ENCODE measurements around the gene PTGFRN.
A peak's percentile ranks its signal among the peaks of the same experiment; 100 is the strongest.
"Not testable (repeated sequence)": the region's sequence is repeated elsewhere in the genome, so short reads cannot be mapped to it uniquely, and the experiment has no call there.

PTGFRN gene

GRCh38 chr1:116875946-116876345 is 33.8 kb upstream of the PTGFRN start:
- H3K9ac ChIP-seq (ENCODE audit: low read depth, low read length); H3K27me3 ChIP-seq (ENCODE audit: insufficient read depth, low read length); H3K36me3 ChIP-seq (ENCODE audit: insufficient read depth, low read depth, low read length); H3K4me3 ChIP-seq (ENCODE audit: low read length); H3K9me3 ChIP-seq (ENCODE audit: insufficient read depth, low read depth, low read length); H3K27ac ChIP-seq (ENCODE audit: low read length): not testable (repeated sequence)
- peaks cover 27% of the 10 kb centered on the region for H3K4me1 ChIP-seq (ENCODE audit: insufficient read depth, low read length)

- H3K9ac ChIP-seq (ENCODE audit: low read depth, low read length): no peak overlapping the region
- H3K9me3 ChIP-seq (ENCODE audit: insufficient read depth, low read depth, low read length): no peaks in the 10 kb centered on the region
- peaks cover 27% of the 10 kb centered on the region for H3K4me1 ChIP-seq (ENCODE audit: insufficient read depth, low read length)
- no peak overlapping the region for H3K27ac ChIP-seq (ENCODE audit: low read length)
- no peaks in the 10 kb centered on the region for H3K27me3 ChIP-seq (ENCODE audit: insufficient read depth, low read length)
- H3K36me3 ChIP-seq (ENCODE audit: insufficient read depth, low read depth, low read length): no peaks in the 10 kb centered on the region
- no peak overlapping the region for H3K4me3 ChIP-seq (ENCODE audit: low read length)
These were observed 32.4 kb upstream of the PTGFRN start for GRCh38 chr1:116877141-116877818.

GRCh38 chr1:116878804-116879477 is 30.8 kb upstream of the PTGFRN start:
- Histone ChIP-seq H3K4me3 (ENCODE audit: low read length) (peak overlapping the region; percentile 55), H3K4me1 (ENCODE audit: insufficient read depth, low read length) (peaks cover 27% of the 10 kb centered on the region), H3K9me3 (ENCODE audit: insufficient read depth, low read depth, low read length) (no peaks in the 10 kb centered on the region), H3K36me3 (ENCODE audit: insufficient read depth, low read depth, low read length) (no peaks in the 10 kb centered on the region), H3K9ac (ENCODE audit: low read depth, low read length) (peak overlapping the region; percentile 54), H3K27me3 (ENCODE audit: insufficient read depth, low read length) (no peaks in the 10 kb centered on the region), H3K27ac (ENCODE audit: low read length) (peak overlapping the region; percentile 29)

- peaks cover 27% of the 10 kb centered on the region for H3K4me1 ChIP-seq (ENCODE audit: insufficient read depth, low read length)
- peak overlapping the region; percentile 54 for H3K9ac ChIP-seq (ENCODE audit: low read depth, low read length)
- no peaks in the 10 kb centered on the region for H3K9me3 ChIP-seq (ENCODE audit: insufficient read depth, low read depth, low read length)
- H3K27me3 ChIP-seq (ENCODE audit: insufficient read depth, low read length): no peaks in the 10 kb centered on the region
- H3K36me3 ChIP-seq (ENCODE audit: insufficient read depth, low read depth, low read length): no peaks in the 10 kb centered on the region
- no peak overlapping the region for H3K4me3 ChIP-seq (ENCODE audit: low read length)
- H3K27ac ChIP-seq (ENCODE audit: low read length): peak overlapping the region; percentile 18
These were observed 30.1 kb upstream of the PTGFRN start for GRCh38 chr1:116879478-116880133.

DNA sequence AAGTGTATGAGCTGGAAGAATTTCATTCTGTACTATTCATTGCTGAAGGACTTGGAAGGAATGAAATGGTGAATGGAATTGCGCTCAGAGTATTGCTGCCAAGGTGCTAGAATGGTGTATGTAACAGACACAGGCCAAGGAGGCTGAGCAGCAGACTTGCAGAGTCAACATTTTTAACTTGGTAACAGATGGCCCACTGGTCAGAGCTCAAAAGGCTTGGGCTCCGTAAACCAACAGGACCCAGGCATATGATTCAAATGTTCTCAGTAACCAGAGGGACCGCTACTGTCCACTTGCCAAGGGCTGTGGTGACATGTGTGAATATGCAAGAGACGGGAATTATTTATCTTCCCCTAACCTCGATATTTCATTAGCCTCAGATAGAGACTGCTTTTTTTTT is 28.8 kb upstream of the PTGFRN start:
- Histone ChIP-seq H3K4me1 (ENCODE audit: insufficient read depth, low read length) (peaks cover 27% of the 10 kb centered on the region), H3K9ac (ENCODE audit: low read depth, low read length) (no peak overlapping the region), H3K36me3 (ENCODE audit: insufficient read depth, low read depth, low read length) (no peaks in the 10 kb centered on the region), H3K27ac (ENCODE audit: low read length) (no peak overlapping the region), H3K9me3 (ENCODE audit: insufficient read depth, low read depth, low read length) (no peaks in the 10 kb centered on the region), H3K4me3 (ENCODE audit: low read length) (no peak overlapping the region), H3K27me3 (ENCODE audit: insufficient read depth, low read length) (no peaks in the 10 kb centered on the region)

GRCh38 chr1:116881879-116882520 is 27.7 kb upstream of the PTGFRN start:
- Histone ChIP-seq H3K27me3 (ENCODE audit: insufficient read depth, low read length) (no peaks in the 10 kb centered on the region), H3K9me3 (ENCODE audit: insufficient read depth, low read depth, low read length) (no peaks in the 10 kb centered on the region), H3K36me3 (ENCODE audit: insufficient read depth, low read depth, low read length) (no peaks in the 10 kb centered on the region), H3K4me1 (ENCODE audit: insufficient read depth, low read length) (peaks cover 27% of the 10 kb centered on the region), H3K4me3 (ENCODE audit: low read length) (no peak overlapping the region), H3K27ac (ENCODE audit: low read length) (no peak overlapping the region), H3K9ac (ENCODE audit: low read depth, low read length) (no peak overlapping the region)

DNA sequence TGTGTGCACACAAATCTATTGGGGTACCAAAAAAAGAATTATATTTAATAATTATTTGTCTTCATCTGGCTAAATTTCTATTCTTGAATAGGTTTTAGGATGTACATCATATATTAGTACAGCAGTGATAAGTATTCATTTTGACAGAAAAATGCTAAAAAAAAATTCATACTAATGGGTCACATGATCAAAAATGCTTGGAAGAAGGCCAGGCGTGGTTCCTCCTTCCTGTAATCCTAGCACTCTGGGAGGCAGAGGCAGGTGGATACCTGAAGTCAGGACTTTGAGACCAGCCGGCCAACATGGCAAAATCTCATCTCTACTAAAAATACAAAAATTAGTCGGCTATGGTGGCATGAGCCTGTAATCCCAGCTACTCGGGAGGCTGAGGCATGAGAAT is 26.9 kb upstream of the PTGFRN start:
- no peak overlapping the region for H3K4me3 ChIP-seq (ENCODE audit: low read length)
- H3K27ac ChIP-seq (ENCODE audit: low read length): no peak overlapping the region
- H3K4me1 ChIP-seq (ENCODE audit: insufficient read depth, low read length): peaks cover 18% of the 10 kb centered on the region
- no peaks in the 10 kb centered on the region for H3K36me3 ChIP-seq (ENCODE audit: insufficient read depth, low read depth, low read length)
- H3K9me3 ChIP-seq (ENCODE audit: insufficient read depth, low read depth, low read length): no peaks in the 10 kb centered on the region
- H3K27me3 ChIP-seq (ENCODE audit: insufficient read depth, low read length): no peaks in the 10 kb centered on the region
- no peak overlapping the region for H3K9ac ChIP-seq (ENCODE audit: low read depth, low read length)

DNA sequence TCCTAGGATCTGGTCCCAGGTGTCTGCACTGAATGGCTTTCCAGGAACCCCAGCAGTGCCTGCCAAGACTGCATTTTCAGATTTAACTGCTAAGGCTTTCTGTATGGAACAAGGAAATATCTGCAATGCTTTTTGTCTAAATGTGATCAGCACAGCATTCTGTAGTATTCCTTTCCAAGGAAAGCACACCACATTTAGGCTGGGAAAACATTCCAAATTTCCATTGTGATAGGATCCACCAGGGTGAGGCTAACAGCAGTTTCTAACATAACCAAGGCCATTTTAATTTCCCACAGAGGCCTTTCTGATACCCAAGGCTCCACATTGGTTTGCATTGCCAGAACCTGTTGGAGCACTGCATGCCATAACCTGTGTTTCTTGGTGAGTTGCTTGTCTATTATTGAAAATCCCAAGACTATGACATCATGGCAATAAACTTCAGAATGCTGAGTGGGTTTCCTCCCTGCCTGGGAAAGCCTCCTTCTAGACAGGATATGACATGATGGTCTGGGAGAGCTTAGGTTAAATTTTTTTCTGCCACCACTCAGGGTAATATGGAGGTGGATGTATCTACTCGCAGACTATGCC is 23.3 kb upstream of the PTGFRN start:
- Histone ChIP-seq H3K36me3 (ENCODE audit: insufficient read depth, low read depth, low read length) (no peaks in the 10 kb centered on the region), H3K27ac (ENCODE audit: low read length) (no peak overlapping the region), H3K9ac (ENCODE audit: low read depth, low read length) (no peak overlapping the region), H3K4me1 (ENCODE audit: insufficient read depth, low read length) (no peaks in the 10 kb centered on the region), H3K4me3 (ENCODE audit: low read length) (no peak overlapping the region), H3K27me3 (ENCODE audit: insufficient read depth, low read length) (no peaks in the 10 kb centered on the region), H3K9me3 (ENCODE audit: insufficient read depth, low read depth, low read length) (no peaks in the 10 kb centered on the region)

GRCh38 chr1:116887212-116887611 is 22.5 kb upstream of the PTGFRN start:
- Histone ChIP-seq H3K9me3 (ENCODE audit: insufficient read depth, low read depth, low read length) (no peaks in the 10 kb centered on the region), H3K27me3 (ENCODE audit: insufficient read depth, low read length) (no peaks in the 10 kb centered on the region), H3K27ac (ENCODE audit: low read length) (no peak overlapping the region), H3K36me3 (ENCODE audit: insufficient read depth, low read depth, low read length) (no peaks in the 10 kb centered on the region), H3K4me1 (ENCODE audit: insufficient read depth, low read length) (no peaks in the 10 kb centered on the region), H3K9ac (ENCODE audit: low read depth, low read length) (no peak overlapping the region), H3K4me3 (ENCODE audit: low read length) (no peak overlapping the region)

GRCh38 chr1:116889380-116889779 is 20.3 kb upstream of the PTGFRN start:
- Histone ChIP-seq H3K27me3 (ENCODE audit: insufficient read depth, low read length) (no peaks in the 10 kb centered on the region), H3K4me1 (ENCODE audit: insufficient read depth, low read length) (no peaks in the 10 kb centered on the region), H3K9ac (ENCODE audit: low read depth, low read length) (no peak overlapping the region), H3K9me3 (ENCODE audit: insufficient read depth, low read depth, low read length) (peaks cover 2% of the 10 kb centered on the region), H3K27ac (ENCODE audit: low read length) (no peak overlapping the region), H3K36me3 (ENCODE audit: insufficient read depth, low read depth, low read length) (no peaks in the 10 kb centered on the region), H3K4me3 (ENCODE audit: low read length) (no peak overlapping the region)

DNA sequence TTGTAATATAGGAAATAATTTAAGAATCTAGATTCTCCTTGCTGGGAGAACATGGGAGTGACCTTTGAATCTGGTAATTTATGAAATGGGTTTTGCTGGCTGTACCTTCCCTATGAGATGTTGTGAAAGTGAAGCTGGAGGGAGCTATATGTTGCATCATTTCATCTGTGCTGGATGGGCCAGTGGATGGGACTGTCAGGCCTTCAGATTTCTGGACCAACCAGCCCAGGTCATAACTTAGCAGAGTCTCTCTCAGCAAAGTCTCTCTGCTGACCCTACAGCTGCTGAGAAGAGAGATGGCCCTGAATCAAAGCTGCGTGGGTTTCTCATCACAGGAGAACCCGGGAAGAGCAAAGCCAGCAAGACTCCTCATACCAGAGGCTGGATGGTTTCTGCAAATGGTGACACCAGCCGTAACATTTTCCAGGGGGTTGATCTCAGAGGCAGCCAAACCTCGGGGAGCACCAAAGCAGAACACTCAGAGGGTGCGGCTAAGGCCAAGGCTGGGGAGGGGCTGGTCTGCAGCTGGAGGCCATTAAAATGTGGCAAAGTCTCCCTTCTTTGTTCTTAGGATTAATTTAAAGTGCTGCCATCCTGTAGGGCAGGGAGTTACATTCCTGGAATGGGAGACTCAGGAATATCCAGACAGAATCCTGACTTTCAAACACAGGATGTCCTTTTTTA is 18.2 kb upstream of the PTGFRN start:
- H3K4me1 ChIP-seq (ENCODE audit: insufficient read depth, low read length): no peaks in the 10 kb centered on the region
- peaks cover 11% of the 10 kb centered on the region for H3K9me3 ChIP-seq (ENCODE audit: insufficient read depth, low read depth, low read length)
- no peaks in the 10 kb centered on the region for H3K36me3 ChIP-seq (ENCODE audit: insufficient read depth, low read depth, low read length)
- H3K4me3 ChIP-seq (ENCODE audit: low read length): no peak overlapping the region
- H3K27me3 ChIP-seq (ENCODE audit: insufficient read depth, low read length): no peaks in the 10 kb centered on the region
- H3K27ac ChIP-seq (ENCODE audit: low read length): no peak overlapping the region
- H3K9ac ChIP-seq (ENCODE audit: low read depth, low read length): no peak overlapping the region
